Uterine smooth muscle cell (primary cell): Measurements from ENCODE around the gene DKK3. TPM values are rescaled to one million over a fixed set of nuclear protein-coding genes. Genes with fewer than 3 reads are reported as not detected.

Experiments
- total RNA-seq: library from RNA; depleted of rRNA; stranded (reverse); fragments of >200 nt; gene quantifications from 2 replicates; pipeline ENCODE4 v1.2.3, GENCODE V29; 2014

The DKK3 gene
- total RNA-seq = 253 and 492 TPM in 2 replicates

DNA sequence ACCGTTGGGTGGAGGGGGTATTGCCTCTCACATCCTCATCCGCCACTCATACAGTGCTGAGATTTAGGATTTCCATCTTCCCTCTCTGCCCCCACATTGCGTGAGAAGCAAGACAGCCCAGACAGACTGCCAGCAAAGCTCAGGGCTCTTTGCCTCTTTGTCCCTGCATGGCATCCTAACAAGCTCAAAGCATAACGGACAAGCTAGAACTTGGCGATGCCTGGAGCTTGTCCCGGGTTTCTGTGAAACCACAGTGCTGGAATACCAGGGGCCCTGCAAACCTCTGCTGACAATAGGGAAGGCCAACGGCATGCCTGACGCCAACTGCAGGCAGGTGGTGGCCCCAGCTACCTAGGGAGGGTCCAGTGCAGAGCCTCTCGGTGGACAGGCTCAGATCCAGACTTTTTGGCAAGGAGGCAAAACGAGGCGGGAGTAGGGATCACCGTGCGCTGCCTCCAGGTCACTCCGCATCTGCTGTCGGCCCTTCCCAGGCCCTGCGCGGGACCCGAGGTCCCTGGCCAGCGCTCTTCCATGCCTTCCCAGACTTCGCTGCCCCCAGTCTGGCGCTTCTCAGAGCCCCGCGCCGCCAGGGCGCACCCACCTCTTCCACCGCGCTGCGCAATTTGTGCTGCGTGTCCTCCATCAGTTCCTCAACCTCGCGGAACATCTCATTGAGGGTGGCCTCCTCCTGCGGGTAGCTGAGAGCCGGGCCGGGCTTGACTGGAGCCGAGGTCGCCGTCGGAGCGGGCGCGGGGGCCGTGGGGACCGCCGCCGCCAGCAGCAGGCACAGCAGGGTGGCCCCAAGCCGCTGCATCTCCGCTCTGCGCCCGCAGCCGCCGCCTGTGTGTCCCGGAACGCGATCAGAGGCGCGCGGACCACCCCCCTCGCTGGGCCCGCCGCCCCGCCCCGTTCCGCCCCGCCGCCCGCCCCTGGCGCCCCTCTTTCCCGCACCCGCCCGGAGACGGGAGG is at the start of gene DKK3:
DKK3 (minus strand) TSS at position 858 of the 969 bp plus-strand sequence; CDS start at position 814, 44 bp downstream.

Other genes with a start within 250 kb of the DKK3 start
- 91.1 and 95.0 TPM in 2 replicates for gene USP47, start 166.7 kb downstream of the DKK3 start, total RNA-seq
- gene MICAL2, start 102.0 kb upstream of the DKK3 start, total RNA-seq = 222 and 241 TPM in 2 replicates